ENCODE results near the gene SEC16A.

GRCh38 chr9:136488247-136489214, 5.7 kb upstream of the SEC16A start:
- no peak for TF ChIP-seq POLR2A (IDR thresholded peaks at IDR 0.05; ENCODE audit: low read length)
- no peak for TF ChIP-seq GATA1 (IDR thresholded peaks at IDR 0.05; ENCODE audit: low read depth, low read length)
